Measurements from ENCODE around the gene C11orf58.

Gene C11orf58

DNA sequence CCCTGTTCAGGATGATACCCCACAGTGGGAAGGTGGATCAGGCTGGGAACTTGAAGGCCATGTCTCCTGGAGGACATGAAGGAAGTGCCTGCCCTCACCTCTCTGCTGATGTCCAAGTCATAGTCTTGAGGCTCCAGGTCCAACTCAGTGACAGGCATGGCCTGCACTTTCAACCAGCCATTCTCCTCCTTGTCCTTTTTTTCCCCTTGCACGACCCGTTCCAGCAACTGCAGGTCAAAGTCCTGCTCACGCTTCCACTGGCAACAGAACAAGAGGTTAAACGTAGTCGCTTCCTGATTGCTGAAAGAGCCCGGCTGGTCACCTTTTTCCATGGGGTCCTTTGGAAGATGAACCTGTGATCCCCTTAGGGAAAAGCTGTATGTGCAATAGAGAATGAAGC lies 47.7 kb downstream of the C11orf58 start:
- no peak for DNase-seq

DNA sequence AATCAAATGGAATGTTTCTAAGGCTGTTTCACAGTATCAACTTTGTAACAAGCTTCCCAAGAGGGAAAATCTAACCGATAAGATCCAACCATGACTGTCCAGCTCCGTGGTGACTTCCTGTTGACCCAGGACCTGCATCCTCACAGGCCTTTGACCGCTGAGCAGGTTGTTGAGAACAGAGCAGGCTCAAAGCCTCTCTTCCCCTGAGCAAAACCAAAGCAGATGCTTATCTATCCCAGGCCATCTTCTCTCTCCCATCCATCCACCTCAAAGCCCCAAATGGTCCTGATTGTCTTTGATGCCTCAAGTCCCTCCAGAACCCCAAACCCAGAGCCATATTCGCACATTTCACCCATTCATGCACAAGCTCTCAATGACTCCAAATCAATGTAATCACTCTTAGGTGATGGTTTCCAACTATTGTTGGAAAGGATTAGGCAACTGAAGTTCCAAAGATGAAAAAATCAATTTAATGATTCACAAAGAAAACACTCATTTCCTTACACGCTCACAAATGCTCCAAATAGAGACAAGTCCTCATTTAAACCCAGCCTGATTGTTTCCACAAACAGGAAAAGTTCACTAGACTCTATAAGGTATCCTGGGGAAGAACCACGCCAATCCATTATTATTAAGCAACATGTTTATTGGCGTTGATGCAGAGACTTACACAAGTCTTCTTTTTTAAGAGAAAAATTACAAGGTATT lies 48.7 kb downstream of the C11orf58 start:
- DNase-seq: no peak

DNA sequence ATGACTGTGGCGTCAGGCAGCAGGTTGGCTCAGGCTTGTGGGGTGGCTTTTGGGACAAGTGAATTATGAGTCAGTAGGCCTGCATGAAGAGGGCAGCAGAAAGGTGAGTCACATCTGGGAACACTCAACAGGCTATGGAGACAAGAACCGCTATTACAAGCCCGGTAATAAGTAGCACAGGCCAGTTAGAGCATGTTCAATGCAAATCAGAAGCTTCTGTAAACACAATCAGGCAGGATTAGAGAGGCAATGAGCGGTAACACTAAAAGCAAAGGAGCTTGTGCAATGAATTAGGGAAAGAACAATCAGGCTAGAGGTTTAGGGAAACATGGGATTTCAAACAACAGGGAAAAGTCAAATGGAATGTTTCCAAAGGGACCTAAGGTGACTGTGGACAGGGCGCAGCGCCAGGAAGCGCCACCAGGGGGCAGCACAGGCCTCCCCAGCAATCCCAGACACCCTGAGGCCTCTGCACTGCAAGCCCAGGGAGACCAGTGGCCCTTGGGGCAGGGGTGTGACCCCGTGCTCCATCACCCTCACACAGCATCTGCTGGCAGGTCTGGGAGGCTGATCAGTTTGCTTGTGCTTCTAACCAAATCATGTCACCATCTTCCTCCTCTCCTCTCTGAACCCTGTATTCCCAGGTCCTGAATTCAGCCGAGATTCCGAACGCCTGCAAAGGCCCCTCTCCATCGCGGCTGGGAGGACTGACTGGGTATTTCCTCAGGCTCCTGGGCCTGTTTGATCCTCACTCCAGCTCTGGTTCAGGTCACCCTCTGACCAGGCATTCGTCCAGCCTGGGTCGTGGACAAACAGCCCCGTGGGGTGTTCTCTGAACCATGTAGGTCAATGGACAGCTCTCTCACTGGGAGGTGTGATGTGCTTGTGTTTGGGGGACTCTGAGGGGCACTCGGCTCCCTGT lies 50.0 kb downstream of the C11orf58 start:
- peak; percentile 67 for DNase-seq

DNA sequence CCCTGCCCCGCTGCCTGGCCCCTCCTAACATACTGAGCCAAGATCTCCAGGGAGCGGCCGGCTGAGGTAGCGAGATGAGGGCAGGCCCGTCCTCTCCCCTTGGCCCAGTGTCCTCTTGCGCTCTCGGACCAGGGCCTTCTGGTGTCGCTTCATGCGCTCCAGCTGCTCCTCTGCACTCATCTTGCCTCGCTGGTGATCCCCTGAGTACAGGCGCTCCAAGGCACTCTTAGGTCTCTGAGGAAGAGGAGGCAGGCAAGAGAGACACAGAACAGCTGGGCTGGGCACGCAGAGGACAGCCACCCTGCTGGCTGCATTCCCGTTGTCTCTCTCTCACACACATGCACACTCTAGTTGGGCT lies 50.6 kb downstream of the C11orf58 start:
- no peak for DNase-seq

GRCh38 chr11:16789560-16790485 lies 51.4 kb downstream of the C11orf58 start:
- DNase-seq: no peak

- DNase-seq: no peak
Measured at GRCh38 chr11:16790486-16791190, 52.2 kb downstream of the C11orf58 start.

- DNase-seq: no peak
Measured at GRCh38 chr11:16791191-16791961, 52.9 kb downstream of the C11orf58 start.

DNA sequence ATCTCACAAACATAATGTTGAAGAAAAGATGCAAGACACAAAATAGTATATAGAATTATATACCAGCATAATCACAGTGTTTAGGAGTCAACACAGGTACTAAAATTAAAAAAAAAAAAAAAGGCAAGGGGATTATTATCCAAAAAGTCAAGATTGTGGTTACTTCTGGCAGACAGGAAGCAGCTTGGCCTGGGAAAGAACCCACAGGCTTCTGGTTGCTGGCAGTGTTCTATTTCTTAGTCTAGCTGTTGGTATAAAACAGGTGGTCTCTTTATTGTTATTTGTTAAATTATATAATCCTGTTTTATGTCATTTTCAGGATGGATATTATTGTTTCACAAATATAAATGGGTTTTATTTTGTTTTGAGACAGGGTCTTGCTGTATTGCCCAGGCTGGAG lies 54.0 kb downstream of the C11orf58 start:
- no peak for DNase-seq

DNA sequence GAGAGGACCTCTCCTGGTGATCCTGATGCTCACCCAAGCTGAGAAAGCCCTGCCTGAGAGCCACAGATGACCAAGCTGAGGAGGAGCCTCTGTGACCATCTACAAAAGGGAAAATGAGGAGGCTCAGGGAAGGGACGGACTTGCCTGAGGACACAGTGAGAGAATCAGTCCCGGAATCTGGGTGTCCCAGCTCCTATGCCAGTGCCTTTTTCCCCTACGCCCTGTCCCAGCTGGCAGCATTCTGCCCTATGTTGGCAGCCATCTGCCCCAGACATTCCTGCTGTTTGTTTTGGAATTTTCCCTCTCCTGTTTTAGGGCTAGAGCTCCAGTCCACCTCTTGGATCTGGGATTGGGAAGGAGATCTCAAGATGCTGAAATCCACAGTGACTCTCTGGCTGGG lies 54.6 kb downstream of the C11orf58 start:
- no peak for DNase-seq

GRCh38 chr11:16793511-16793910 lies 55.1 kb downstream of the C11orf58 start:
- no peak for DNase-seq

GRCh38 chr11:16794047-16794818 lies 55.8 kb downstream of the C11orf58 start:
- no peak for DNase-seq

- no peak for DNase-seq
Measured at GRCh38 chr11:16795146-16795545, 56.7 kb downstream of the C11orf58 start.

DNA sequence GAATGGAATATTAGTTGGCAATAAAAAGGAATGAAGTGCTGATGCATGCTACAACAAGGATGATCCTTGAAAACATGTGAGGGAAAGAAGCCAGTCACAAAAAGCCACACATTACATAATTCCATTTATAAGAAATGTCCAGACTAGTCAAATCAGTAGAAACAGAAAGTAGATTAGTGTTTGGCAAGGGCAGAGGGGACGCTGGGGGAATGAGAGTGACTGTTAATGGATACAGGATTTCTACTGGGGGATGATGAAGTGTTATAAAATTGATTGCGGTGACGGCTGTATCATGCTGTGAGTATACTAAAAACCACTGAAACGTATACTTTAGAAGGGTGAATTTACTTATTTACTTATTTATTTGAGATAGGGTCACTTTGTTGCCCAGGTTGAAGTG lies 57.9 kb downstream of the C11orf58 start:
- no peak for DNase-seq

- no peak for DNase-seq
Measured at GRCh38 chr11:16797776-16798175, 59.3 kb downstream of the C11orf58 start.

GRCh38 chr11:16799221-16799620 lies 60.8 kb downstream of the C11orf58 start:
- no peak for DNase-seq

DNA sequence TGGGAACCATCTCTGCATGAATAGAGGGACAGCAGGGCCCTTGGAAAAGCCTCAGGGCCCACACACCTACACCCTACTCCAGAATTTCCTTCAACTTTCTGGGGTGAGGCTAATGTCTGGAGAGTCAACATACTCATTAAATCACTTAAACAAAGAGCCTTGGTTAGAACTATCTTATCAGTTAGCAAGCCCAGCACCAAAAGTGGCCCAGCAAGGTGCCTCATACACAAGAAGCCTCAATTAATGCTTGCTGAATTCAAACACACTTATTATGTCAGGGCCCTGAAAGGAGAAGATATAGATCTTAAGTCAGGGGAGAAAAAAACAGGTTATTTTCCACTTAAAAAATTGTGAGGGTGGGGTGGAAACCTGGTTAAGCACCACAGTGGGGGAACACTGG lies 61.4 kb downstream of the C11orf58 start:
- no peak for DNase-seq

GRCh38 chr11:16800382-16800781 lies 61.9 kb downstream of the C11orf58 start:
- DNase-seq: no peak

- no peak for DNase-seq
Measured at GRCh38 chr11:16801288-16801980, 63.0 kb downstream of the C11orf58 start.

DNA sequence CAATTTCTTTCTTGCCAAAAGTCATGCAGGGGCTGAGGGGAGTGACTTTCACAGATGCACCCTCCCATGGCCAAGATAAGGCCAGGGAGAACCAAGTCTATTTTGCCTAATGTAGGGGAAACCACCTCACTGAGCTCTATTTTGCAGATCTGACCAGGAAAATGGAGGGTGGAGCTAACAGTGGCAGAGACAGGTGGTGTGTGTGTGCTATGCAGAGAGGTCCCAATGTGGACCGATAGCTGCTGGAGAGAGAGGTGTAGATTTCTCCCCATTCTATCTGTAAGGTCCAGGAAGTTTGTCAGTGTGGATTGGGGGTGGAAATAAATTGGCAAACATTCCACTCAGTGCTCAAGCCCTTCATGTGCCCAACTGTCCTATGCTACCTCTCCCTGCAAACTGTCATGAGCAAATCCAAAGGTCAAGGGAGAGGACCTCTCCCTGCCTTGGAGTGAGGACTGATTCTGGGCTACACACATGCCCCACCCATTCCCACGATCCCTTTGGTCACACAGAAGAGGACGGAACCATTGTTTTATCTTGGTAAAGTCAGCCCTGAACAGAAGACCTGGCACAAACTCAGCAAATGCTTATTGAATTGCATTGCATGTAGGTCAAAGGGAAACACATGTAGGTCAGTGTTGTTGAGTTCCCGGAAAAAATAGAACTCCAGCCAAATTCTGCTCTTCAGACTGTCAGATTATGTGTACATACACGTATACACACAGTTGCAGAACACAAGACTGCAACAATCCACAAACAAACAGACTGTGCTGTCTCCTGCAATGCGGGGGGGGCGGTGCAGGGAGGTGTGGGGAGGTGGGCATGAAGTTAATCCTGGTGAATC lies 65.9 kb downstream of the C11orf58 start:
- DNase-seq: no peak
